Stomach (tissue), 9 donors: ENCODE data around the gene DGLUCY. TPM values are rescaled to one million over a fixed set of nuclear protein-coding genes. Genes with fewer than 3 reads are reported as not detected.

Experiments
- DNase-seq, 2 donors: peaks; one replicate each; pipeline versions ENCODE4 v3.0.0 to v3.0.0-alpha.2; 2013 to 2019
- H3K27ac ChIP-seq, 5 donors: fragments of 200-600 bp in 4 of 5; sonication (generic) in 4 of 5; one replicate each; pipeline ENCODE4 v1.5.1; 2013 to 2019; ENCODE audit warnings: mild to moderate bottlenecking in 1 of 5, moderate library complexity in 1 of 5
- H3K27me3 ChIP-seq, 3 donors: fragments of 200-600 bp; sonication (generic); one replicate each; pipeline ENCODE4 v1.5.1; 2017 to 2019; ENCODE audit warnings: mixed run types in 1 of 3
- H3K36me3 ChIP-seq, 4 donors: fragments of 200-600 bp; sonication (generic); 1 replicate in 3 of 4; 2 replicates in 1 of 4; pipeline ENCODE4 v1.5.1; 2016 to 2019
- H3K4me1 ChIP-seq, 4 donors: fragments of 200-600 bp; sonication (generic); one replicate each; pipeline ENCODE4 v1.5.1; 2016 to 2019
- H3K4me3 ChIP-seq, 4 donors: fragments of 200-600 bp; sonication (generic) in 3 of 4; one replicate each; pipeline ENCODE4 v1.5.1; 2016 to 2019; ENCODE audit warnings: mild to moderate bottlenecking in 1 of 4
- H3K9me3 ChIP-seq, 4 donors: fragments of 200-600 bp; sonication (generic); one replicate each; pipeline ENCODE4 v1.5.1; 2016 to 2019
- EP300 ChIP-seq: sonication (generic); formaldehyde crosslinking; IDR thresholded peaks from one replicate; pipeline ENCODE4 v1.6.1; 2017; ENCODE audit warnings: antibody characterized with exemption
- POLR2A ChIP-seq, 4 donors: fragments of 450-650 bp; IDR thresholded peaks; one replicate each; pipeline ENCODE4 v1.6.1; 2016; ENCODE audit warnings: antibody characterized with exemption in 4 of 4, control low read depth in 2 of 4, mild to moderate bottlenecking in 1 of 4, moderate library complexity in 1 of 4
- POLR2AphosphoS5 ChIP-seq, 3 donors: sonication (generic); formaldehyde crosslinking; IDR thresholded peaks; one replicate each; pipeline ENCODE4 v1.6.1; 2016; ENCODE audit warnings: antibody characterized with exemption in 3 of 3
- WGBS, 5 donors: extraction: QIAGEN DNeasy Blood & Tissue Kit in 3 of 5; methylation state at CpG; one replicate each; pipeline versions ENCODE4 v1.1.5 to v1.1.7; 2013 to 2018; 5-methylcytosine and 5-hydroxymethylcytosine counted together
- intact Hi-C: fragments of 100-400 bp; cut with DNase I; formaldehyde crosslinking; loops from one replicate; pipeline ENCODE4 v1.15.1; 2023; ENCODE audit warnings: low total_unique reads
- polyA plus RNA-seq, 3 donors: library from polyadenylated mRNA; stranded (reverse); fragments of 200-250 nt; gene quantifications; one replicate each; pipeline ENCODE4 v1.2.3, GENCODE V29; 2013
- total RNA-seq, 5 donors: library from RNA; depleted of rRNA; stranded (reverse); fragments of >200 nt; gene quantifications; one replicate each; pipeline versions ENCODE4 v1.1.0 to v1.2.3, GENCODE V29; 2014 to 2016
- TF ChIP-seq, protein P1 (sequence below), 7 experiments: fragments of 450-650 bp in 4 of 7; fragments of 200-600 bp in 3 of 7; sonication (generic) in 3 of 7; IDR thresholded peaks; one replicate each; pipeline ENCODE4 v1.5.1; 2016 to 2019; ENCODE audit warnings: antibody characterized with exemption in 7 of 7, control low read depth in 2 of 7, mild to moderate bottlenecking in 1 of 7
- donor health status: healthy with polysubstance abuse.
- donor health status: Bipolar disorder and iron deficiency.
- donor health status: healthy.

Gene DGLUCY
- total and polyA plus RNA-seq, 8 donors = 24.1 to 122 (median 67.1) TPM

DNA sequence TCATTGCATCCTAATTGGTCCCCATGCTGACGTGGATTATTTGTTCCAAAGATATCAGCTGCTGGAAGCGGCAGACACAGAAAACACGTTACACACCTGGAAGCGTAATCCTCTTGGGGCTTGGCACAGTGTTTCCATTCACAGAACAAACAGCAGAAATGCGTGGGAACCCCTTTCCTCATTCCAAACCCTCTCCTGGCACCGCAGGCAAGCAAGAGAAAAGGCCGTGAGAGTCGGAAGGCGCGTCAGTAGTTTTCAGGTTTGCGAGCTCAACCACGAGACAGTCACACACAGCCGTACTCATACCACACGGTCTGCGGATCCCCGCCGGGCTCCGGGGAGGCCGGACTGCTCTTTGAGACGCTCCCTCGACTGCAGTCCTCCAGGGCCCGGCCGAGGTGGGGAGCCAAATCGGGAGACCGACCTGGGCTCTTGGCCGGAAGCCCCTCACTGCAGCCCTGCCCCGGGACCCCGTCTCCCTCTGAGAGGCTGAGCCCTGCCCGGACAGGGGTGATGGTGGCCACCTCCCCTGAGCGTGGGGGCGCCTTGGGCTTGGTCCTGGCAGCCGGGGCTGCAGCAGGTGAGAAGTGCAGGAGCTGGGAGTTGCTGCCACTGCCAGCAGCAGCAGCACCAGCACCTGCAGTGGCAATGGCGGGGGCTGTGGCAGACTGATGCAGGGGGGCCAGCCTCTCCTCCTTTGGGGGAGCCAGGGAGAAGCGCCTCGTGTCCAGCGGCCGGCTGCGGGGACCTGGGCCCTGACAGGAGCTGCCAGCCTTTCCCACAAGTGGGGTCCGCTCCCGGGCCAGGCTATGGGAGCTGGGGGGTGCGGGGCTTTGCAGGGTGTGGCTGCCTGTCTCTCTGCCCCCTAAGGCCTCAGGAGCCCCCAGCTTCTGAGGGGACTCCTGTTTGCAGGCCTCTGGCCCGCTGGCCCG lies 158.7 kb downstream of the DGLUCY start:
- 83 to 91% (median 89%) methylated on average over 21 to 43 of the region's 43 CpGs for WGBS, 5 donors
- no peaks in the 10 kb centered on the region for H3K9me3 ChIP-seq
- no peak overlapping the region for H3K27ac ChIP-seq
- intact Hi-C loops = no loop called here
- H3K4me1 ChIP-seq = peaks cover 8 to 37% (median 22%) of the 10 kb centered on the region in 4 donors
- H3K27me3 ChIP-seq = no peaks in the 10 kb centered on the region
- H3K36me3 ChIP-seq = peaks cover under 1 to 55% (median 40%) of the 10 kb centered on the region in 4 donors
- no peak for DNase-seq
- TF ChIP-seq, protein P1, sequence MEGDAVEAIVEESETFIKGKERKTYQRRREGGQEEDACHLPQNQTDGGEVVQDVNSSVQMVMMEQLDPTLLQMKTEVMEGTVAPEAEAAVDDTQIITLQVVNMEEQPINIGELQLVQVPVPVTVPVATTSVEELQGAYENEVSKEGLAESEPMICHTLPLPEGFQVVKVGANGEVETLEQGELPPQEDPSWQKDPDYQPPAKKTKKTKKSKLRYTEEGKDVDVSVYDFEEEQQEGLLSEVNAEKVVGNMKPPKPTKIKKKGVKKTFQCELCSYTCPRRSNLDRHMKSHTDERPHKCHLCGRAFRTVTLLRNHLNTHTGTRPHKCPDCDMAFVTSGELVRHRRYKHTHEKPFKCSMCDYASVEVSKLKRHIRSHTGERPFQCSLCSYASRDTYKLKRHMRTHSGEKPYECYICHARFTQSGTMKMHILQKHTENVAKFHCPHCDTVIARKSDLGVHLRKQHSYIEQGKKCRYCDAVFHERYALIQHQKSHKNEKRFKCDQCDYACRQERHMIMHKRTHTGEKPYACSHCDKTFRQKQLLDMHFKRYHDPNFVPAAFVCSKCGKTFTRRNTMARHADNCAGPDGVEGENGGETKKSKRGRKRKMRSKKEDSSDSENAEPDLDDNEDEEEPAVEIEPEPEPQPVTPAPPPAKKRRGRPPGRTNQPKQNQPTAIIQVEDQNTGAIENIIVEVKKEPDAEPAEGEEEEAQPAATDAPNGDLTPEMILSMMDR (IDR thresholded peaks at IDR 0.05) = no peak
- TF ChIP-seq POLR2AphosphoS5 (IDR thresholded peaks at IDR 0.05) (no peak), POLR2A (IDR thresholded peaks at IDR 0.05) (no peak), EP300 (no peak)
- H3K4me3 ChIP-seq = no peak overlapping the region

DNA sequence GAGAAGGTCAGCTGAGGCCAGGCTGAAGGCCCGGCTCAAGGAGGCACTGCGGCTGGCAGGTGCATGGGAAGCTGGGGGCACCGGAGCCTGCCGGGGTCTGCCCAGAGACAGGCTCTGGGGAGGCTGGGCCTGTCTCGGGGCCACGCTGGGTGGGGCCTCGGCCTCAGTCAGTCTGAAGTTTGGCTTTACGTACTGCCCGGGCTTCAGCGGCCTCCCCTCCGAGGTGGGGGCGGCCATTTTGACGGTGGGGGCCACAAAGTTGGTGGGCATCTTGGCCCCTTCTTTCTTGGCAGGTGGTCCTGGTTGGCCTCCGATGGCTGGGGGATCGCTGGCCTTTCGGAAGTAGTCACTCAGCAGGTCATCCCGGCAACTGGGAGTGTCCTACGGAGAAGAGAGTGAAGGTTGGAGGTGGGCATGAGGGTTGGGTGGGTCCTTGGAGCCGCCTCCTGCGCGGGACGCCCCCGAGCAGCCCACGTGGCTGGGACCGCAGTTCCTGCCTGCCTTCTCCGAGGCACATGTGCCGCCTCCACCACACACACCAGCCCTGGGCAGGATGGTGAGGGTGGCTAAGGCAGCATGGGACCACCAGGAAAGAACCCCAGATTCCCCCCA lies 159.5 kb downstream of the DGLUCY start:
- WGBS, 5 donors = 95 to 97% (median 96%) methylated on average over 13 to 27 of the region's 27 CpGs
- Histone ChIP-seq H3K9me3 (no peaks in the 10 kb centered on the region), H3K27me3 (no peaks in the 10 kb centered on the region), H3K4me1 (peaks cover 8 to 44% (median 22%) of the 10 kb centered on the region in 4 donors), H3K27ac (no peak overlapping the region), H3K4me3 (no peak overlapping the region), H3K36me3 (peaks cover 8 to 63% (median 48%) of the 10 kb centered on the region in 4 donors)
- intact Hi-C loops = no loop called here
- TF ChIP-seq, protein P1 (IDR thresholded peaks at IDR 0.05) = no peak
- TF ChIP-seq POLR2A (IDR thresholded peaks at IDR 0.05) = no peak
- no peak for TF ChIP-seq POLR2AphosphoS5 (IDR thresholded peaks at IDR 0.05)
- TF ChIP-seq EP300 = no peak
- no peak for DNase-seq

DNA sequence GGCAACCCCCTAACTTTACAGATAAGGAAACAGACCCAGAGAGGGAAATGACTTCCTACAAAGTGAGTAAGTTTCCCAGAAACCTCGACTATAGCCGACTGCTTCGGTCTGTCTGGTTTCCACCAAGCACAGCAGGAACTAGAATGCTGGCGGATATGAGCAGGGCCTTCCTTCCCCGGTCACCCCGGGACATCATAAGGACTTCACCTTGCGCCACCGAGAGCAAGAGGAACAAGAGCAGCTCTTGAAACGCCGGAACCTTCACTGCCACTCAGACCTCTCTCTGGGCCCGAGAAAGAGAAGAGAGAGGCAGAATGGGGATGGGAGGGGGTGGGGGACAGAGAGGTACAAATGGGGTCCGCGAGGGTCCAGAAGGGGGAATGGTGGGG lies 160.0 kb downstream of the DGLUCY start:
- Histone ChIP-seq H3K9me3 (no peaks in the 10 kb centered on the region), H3K4me1 (peaks cover 8 to 45% (median 22%) of the 10 kb centered on the region in 4 donors), H3K27me3 (no peaks in the 10 kb centered on the region), H3K36me3 (peaks cover 10 to 68% (median 51%) of the 10 kb centered on the region in 4 donors), H3K27ac (no peak overlapping the region), H3K4me3 (no peak overlapping the region)
- DNase-seq = no peak
- 88 to 95% (median 90%) methylated on average over 13 of the region's 13 CpGs for WGBS, 5 donors
- TF ChIP-seq EP300 = no peak
- no peak for TF ChIP-seq POLR2AphosphoS5 (IDR thresholded peaks at IDR 0.05)
- TF ChIP-seq, protein P1 (IDR thresholded peaks at IDR 0.05) = no peak
- TF ChIP-seq POLR2A (IDR thresholded peaks at IDR 0.05) = no peak
- intact Hi-C loops = no loop called here

DNA sequence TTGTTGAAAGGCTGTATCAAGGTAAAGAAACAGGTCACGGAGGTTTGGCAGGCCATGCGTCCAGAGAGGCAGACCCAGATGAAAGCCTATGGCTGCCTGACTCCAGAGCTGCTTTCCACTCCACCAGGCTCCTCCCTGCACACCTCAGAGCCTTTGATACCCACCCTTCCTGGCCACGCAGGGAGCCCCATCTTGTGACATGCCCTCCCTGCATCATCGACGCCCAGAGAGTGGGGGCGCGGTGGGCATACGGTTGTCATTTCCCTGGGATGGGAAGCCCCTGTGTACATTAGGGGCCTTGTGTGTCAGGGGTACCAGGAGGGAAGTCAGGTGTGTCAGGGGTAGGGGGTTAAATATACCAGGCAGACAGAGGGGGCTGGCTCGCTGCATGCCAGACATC lies 160.9 kb downstream of the DGLUCY start:
- H3K4me3 ChIP-seq = no peak overlapping the region
- H3K27ac ChIP-seq = no peak overlapping the region
- peaks cover 5 to 41% (median 14%) of the 10 kb centered on the region in 4 donors for H3K4me1 ChIP-seq
- H3K9me3 ChIP-seq = no peaks in the 10 kb centered on the region
- peaks cover 12 to 77% (median 58%) of the 10 kb centered on the region in 4 donors for H3K36me3 ChIP-seq
- DNase-seq = no peak
- 91 to 97% (median 95%) methylated on average over 9 of the region's 9 CpGs for WGBS, 5 donors
- TF ChIP-seq POLR2A (IDR thresholded peaks at IDR 0.05) (no peak), POLR2AphosphoS5 (IDR thresholded peaks at IDR 0.05) (no peak), EP300 (no peak)
- TF ChIP-seq, protein P1 (IDR thresholded peaks at IDR 0.05) = no peak
- intact Hi-C loops = no loop called here
- no peaks in the 10 kb centered on the region for H3K27me3 ChIP-seq
